SJSA1 (cell line): ENCODE measurements around the gene MGME1. TPM values are rescaled to one million over a fixed set of nuclear protein-coding genes. Genes with fewer than 3 reads are reported as not detected.

ENCODE experiments used
- DNase-seq, 2 experiments: peaks; one replicate each; pipeline ENCODE4 v3.0.0-alpha.2; 2015 to 2020; ENCODE audit warnings: low spot score in 2 of 2, low read depth in 1 of 2
- H3K27ac ChIP-seq: fragments of 250-450 bp; sonication (Bioruptor Pico); 2 replicates; pipeline ENCODE4 v1.5.1; 2020; ENCODE audit warnings: mild to moderate bottlenecking, moderate library complexity
- H3K27me3 ChIP-seq: fragments of 250-450 bp; sonication (Bioruptor Pico); replicated peaks from 2 replicates; pipeline ENCODE4 v1.5.1; 2020; ENCODE audit warnings: mild to moderate bottlenecking, moderate library complexity
- H3K36me3 ChIP-seq: fragments of 250-450 bp; sonication (Bioruptor Pico); 2 replicates; pipeline ENCODE4 v1.5.1; 2020; ENCODE audit warnings: mild to moderate bottlenecking
- H3K4me1 ChIP-seq: fragments of 250-450 bp; sonication (Bioruptor Pico); replicated peaks from 2 replicates; pipeline ENCODE4 v1.6.1; 2021; ENCODE audit warnings: mild to moderate bottlenecking
- H3K4me3 ChIP-seq: fragments of 250-450 bp; sonication (Bioruptor Pico); 2 replicates; pipeline ENCODE4 v1.5.1; 2020; ENCODE audit warnings: mild to moderate bottlenecking
- H3K9me3 ChIP-seq: fragments of 250-450 bp; sonication (Bioruptor Pico); replicated peaks from 2 replicates; pipeline ENCODE4 v1.5.1; 2020; ENCODE audit warnings: mild to moderate bottlenecking
- total RNA-seq: library from RNA; depleted of rRNA; stranded (reverse); fragments of >200 nt; shearing (Covaris generic); gene quantifications from 2 replicates; pipeline ENCODE4 v1.2.3, GENCODE V29; 2014

MGME1 gene
- total RNA-seq, 1 experiment from 2014 or later: 20.6 TPM

GRCh38 chr20:17935186-17935585 lies 33.6 kb upstream of the MGME1 start:
- no peak for DNase-seq
- H3K4me1 ChIP-seq: peaks cover 13% of the 10 kb centered on the region
- H3K27me3 ChIP-seq: no peaks in the 10 kb centered on the region
- H3K36me3 ChIP-seq: peaks cover 9% of the 10 kb centered on the region
- no peak overlapping the region for H3K4me3 ChIP-seq
- H3K27ac ChIP-seq: no peak overlapping the region
- H3K9me3 ChIP-seq: no peaks in the 10 kb centered on the region

GRCh38 chr20:17935761-17936160 lies 33.1 kb upstream of the MGME1 start:
- H3K9me3 ChIP-seq: no peaks in the 10 kb centered on the region
- peaks cover 15% of the 10 kb centered on the region for H3K36me3 ChIP-seq
- H3K27me3 ChIP-seq: no peaks in the 10 kb centered on the region
- DNase-seq: no peak
- no peak overlapping the region for H3K4me3 ChIP-seq
- no peak overlapping the region for H3K27ac ChIP-seq
- H3K4me1 ChIP-seq: peaks cover 13% of the 10 kb centered on the region

GRCh38 chr20:17936286-17936760 lies 32.5 kb upstream of the MGME1 start:
- H3K4me1 ChIP-seq: peaks cover 13% of the 10 kb centered on the region
- no peak overlapping the region for H3K27ac ChIP-seq
- peaks cover 21% of the 10 kb centered on the region for H3K36me3 ChIP-seq
- no peak for DNase-seq
- no peaks in the 10 kb centered on the region for H3K9me3 ChIP-seq
- H3K4me3 ChIP-seq: no peak overlapping the region
- no peaks in the 10 kb centered on the region for H3K27me3 ChIP-seq

- H3K27ac ChIP-seq: no peak overlapping the region
- no peaks in the 10 kb centered on the region for H3K9me3 ChIP-seq
- no peak overlapping the region for H3K4me3 ChIP-seq
- no peaks in the 10 kb centered on the region for H3K27me3 ChIP-seq
- peaks cover 28% of the 10 kb centered on the region for H3K36me3 ChIP-seq
- DNase-seq: no peak
- H3K4me1 ChIP-seq: peaks cover 13% of the 10 kb centered on the region
Measured at GRCh38 chr20:17936761-17937732, 31.8 kb upstream of the MGME1 start.

- DNase-seq: peak; percentile 54 to 72
- Histone ChIP-seq H3K27me3 (no peaks in the 10 kb centered on the region), H3K36me3 (peaks cover 48% of the 10 kb centered on the region), H3K27ac (no peak overlapping the region), H3K4me3 (no peak overlapping the region), H3K9me3 (no peaks in the 10 kb centered on the region), H3K4me1 (peaks cover 13% of the 10 kb centered on the region)
Measured at GRCh38 chr20:17938871-17939619, 29.8 kb upstream of the MGME1 start.

- no peak for DNase-seq
- H3K36me3 ChIP-seq: peaks cover 55% of the 10 kb centered on the region
- H3K4me1 ChIP-seq: peaks cover 13% of the 10 kb centered on the region
- H3K27ac ChIP-seq: no peak overlapping the region
- H3K4me3 ChIP-seq: no peak overlapping the region
- no peaks in the 10 kb centered on the region for H3K9me3 ChIP-seq
- H3K27me3 ChIP-seq: no peaks in the 10 kb centered on the region
Measured at GRCh38 chr20:17939622-17940223, 29.1 kb upstream of the MGME1 start.

- peaks cover 61% of the 10 kb centered on the region for H3K36me3 ChIP-seq
- H3K4me1 ChIP-seq: peaks cover 13% of the 10 kb centered on the region
- no peak overlapping the region for H3K4me3 ChIP-seq
- no peaks in the 10 kb centered on the region for H3K9me3 ChIP-seq
- H3K27me3 ChIP-seq: no peaks in the 10 kb centered on the region
- H3K27ac ChIP-seq: no peak overlapping the region
- no peak for DNase-seq
Measured at GRCh38 chr20:17940224-17940971, 28.4 kb upstream of the MGME1 start.

- H3K27ac ChIP-seq: no peak overlapping the region
- no peak overlapping the region for H3K4me3 ChIP-seq
- no peak for DNase-seq
- H3K27me3 ChIP-seq: no peaks in the 10 kb centered on the region
- H3K36me3 ChIP-seq: peaks cover 70% of the 10 kb centered on the region
- H3K9me3 ChIP-seq: no peaks in the 10 kb centered on the region
- peaks cover 13% of the 10 kb centered on the region for H3K4me1 ChIP-seq
Measured at GRCh38 chr20:17941087-17941825, 27.6 kb upstream of the MGME1 start.

- DNase-seq: no peak
- Histone ChIP-seq H3K4me1 (peaks cover 8% of the 10 kb centered on the region; the same call in 1 of the 2 replicates), H3K4me3 (no peak overlapping the region), H3K27ac (no peak overlapping the region), H3K36me3 (peaks cover 75% of the 10 kb centered on the region), H3K9me3 (no peaks in the 10 kb centered on the region), H3K27me3 (no peaks in the 10 kb centered on the region)
Measured at GRCh38 chr20:17941826-17942196, 27.0 kb upstream of the MGME1 start.

GRCh38 chr20:17943343-17943742 lies 25.5 kb upstream of the MGME1 start:
- Histone ChIP-seq H3K4me3 (no peak overlapping the region), H3K27ac (no peak overlapping the region), H3K27me3 (no peaks in the 10 kb centered on the region), H3K36me3 (peaks cover 91% of the 10 kb centered on the region), H3K9me3 (no peaks in the 10 kb centered on the region), H3K4me1 (peaks cover 6% of the 10 kb centered on the region; the same call in 1 of the 2 replicates)
- no peak for DNase-seq

GRCh38 chr20:17944854-17945474 lies 23.9 kb upstream of the MGME1 start:
- no peak overlapping the region for H3K4me3 ChIP-seq
- no peak overlapping the region for H3K27ac ChIP-seq
- no peaks in the 10 kb centered on the region for H3K4me1 ChIP-seq
- peaks cover 100% of the 10 kb centered on the region for H3K36me3 ChIP-seq
- H3K27me3 ChIP-seq: no peaks in the 10 kb centered on the region
- H3K9me3 ChIP-seq: no peaks in the 10 kb centered on the region
- DNase-seq: no peak

- Histone ChIP-seq H3K36me3 (peaks cover 100% of the 10 kb centered on the region), H3K27me3 (no peaks in the 10 kb centered on the region), H3K9me3 (no peaks in the 10 kb centered on the region), H3K4me1 (no peaks in the 10 kb centered on the region), H3K4me3 (no peak overlapping the region), H3K27ac (no peak overlapping the region)
- DNase-seq: no peak
Measured at GRCh38 chr20:17946040-17946439, 22.8 kb upstream of the MGME1 start.
